HCT116 (cell line): ENCODE data around the gene PRPF6. TPM values are rescaled to one million over a fixed set of nuclear protein-coding genes. Genes with fewer than 3 reads are reported as not detected.

Experiments
- ATAC-seq: fragments of 200-7000 bp; cut with Tn5 transposase; 2 replicates; pipeline ENCODE4 v1.9.1; 2020; ENCODE audit warnings: mild to moderate bottlenecking, moderate library complexity
- BruUV-seq: library from RNA; stranded (reverse); fragments of 400-500 nt; replicated peaks from 2 replicates; lab custom pipeline; 2021; lab: Mats Ljungman, UMichigan
- CTCF ChIA-PET: fragments of 300-600 bp; sonication (Branson Sonifier 250); formaldehyde crosslinking; loops from one replicate; lab custom pipeline; 2021; ENCODE audit warnings: antibody characterized with exemption; lab: Charles Lee
- POLR2A ChIA-PET: fragments of 300-600, 350-600 bp; sonication (Branson Sonifier 250); formaldehyde crosslinking; loops from one replicate; lab custom pipeline; 2021; ENCODE audit warnings: antibody characterized with exemption; lab: Charles Lee
- RAD21 ChIA-PET, 2 experiments: fragments of 300-600 bp; sonication (Branson Sonifier 250); formaldehyde crosslinking; loops; one replicate each; lab custom pipeline; 2023; ENCODE audit warnings: low total read pairs in 2 of 2; ENCODE audit not compliant: uncharacterized antibody in 2 of 2, unreplicated experiment in 2 of 2, low non-redundant PET in 1 of 2; lab: Charles Lee
- DNase-seq: peaks from one replicate; pipeline ENCODE4 v3.0.0-alpha.2; 2010; ENCODE audit warnings: low read depth, low spot score
- H2AFZ ChIP-seq: fragments of 200-600 bp; shearing (Covaris generic), sonication (generic); 2 replicates; pipeline ENCODE4 v1.6.1; 2017; ENCODE audit warnings: low read depth, mixed run types, mixed read lengths, antibody characterized with exemption, low read length; ENCODE audit not compliant: poor library complexity, severe bottlenecking
- H3K27ac ChIP-seq: 2 replicates; pipeline ENCODE4 v1.5.1; 2012; ENCODE audit warnings: low read depth, low read length
- H3K27me3 ChIP-seq: fragments of 200-600 bp; sonication (generic); 2 replicates; pipeline ENCODE4 v1.6.1; 2016; ENCODE audit warnings: mixed run types, low read length, mixed read lengths; ENCODE audit not compliant: insufficient read depth
- H3K36me3 ChIP-seq, 2 experiments: fragments of 200-500 bp in 1 of 2; fragments of 200-600 bp in 1 of 2; sonication (Bioruptor generic) in 1 of 2; sonication (generic) in 1 of 2; 2 replicates each; pipeline versions ENCODE4 v1.5.1 to v1.6.1; 2014 to 2016; ENCODE audit warnings: low read length in 2 of 2, inconsistent platforms in 1 of 2, mixed read lengths in 1 of 2, mixed run types in 1 of 2; ENCODE audit not compliant: insufficient read depth in 2 of 2, control insufficient read depth in 1 of 2
- H3K4me1 ChIP-seq, 2 experiments: fragments of 200-600 bp in 1 of 2; sonication (generic) in 1 of 2; 2 replicates each; pipeline versions ENCODE4 v1.5.1 to v1.6.1; 2012 to 2017; ENCODE audit warnings: low read length in 2 of 2, inconsistent platforms in 1 of 2, mild to moderate bottlenecking in 1 of 2, mixed read lengths in 1 of 2, mixed run types in 1 of 2, moderate library complexity in 1 of 2; ENCODE audit not compliant: insufficient read depth in 2 of 2, control insufficient read depth in 1 of 2
- H3K4me2 ChIP-seq: fragments of 200-600 bp; sonication (generic); 2 replicates; pipeline ENCODE4 v1.6.1; 2017; ENCODE audit warnings: mixed run types, low read length, mixed read lengths
- H3K4me3 ChIP-seq, 2 experiments: fragments of 200-600 bp in 1 of 2; sonication (generic) in 1 of 2; replicated peaks in 1 of 2; 2 replicates each; pipeline ENCODE4 v1.5.1; 2011 to 2016; ENCODE audit warnings: low read length in 2 of 2, control low read depth in 1 of 2, low read depth in 1 of 2, mild to moderate bottlenecking in 1 of 2, mixed read lengths in 1 of 2, mixed run types in 1 of 2
- H3K79me2 ChIP-seq: fragments of 200-600 bp; sonication (generic); 2 replicates; pipeline ENCODE4 v1.6.1; 2017; ENCODE audit warnings: mild to moderate bottlenecking, mixed run types, low read length, moderate library complexity, mixed read lengths; ENCODE audit not compliant: insufficient read depth
- H3K9ac ChIP-seq: fragments of 200-600 bp; sonication (generic); 2 replicates; pipeline ENCODE4 v1.6.1; 2016; ENCODE audit warnings: low read length, mixed read lengths
- H3K9me2 ChIP-seq: fragments of 200-600 bp; sonication (generic), shearing (Covaris generic); 2 replicates; pipeline ENCODE4 v1.6.1; 2017; ENCODE audit warnings: mixed run types, mild to moderate bottlenecking, moderate library complexity; ENCODE audit not compliant: insufficient read depth
- H3K9me3 ChIP-seq, 2 experiments: fragments of 200-500 bp in 1 of 2; fragments of 200-600 bp in 1 of 2; sonication (Bioruptor generic) in 1 of 2; sonication (generic) in 1 of 2; 2 replicates each; pipeline ENCODE4 v1.6.1; 2014 to 2017; ENCODE audit warnings: low read length in 2 of 2, mixed read lengths in 2 of 2, inconsistent platforms in 1 of 2, low read depth in 1 of 2, mild to moderate bottlenecking in 1 of 2, mixed run types in 1 of 2, moderate library complexity in 1 of 2; ENCODE audit not compliant: control insufficient read depth in 1 of 2, insufficient read depth in 1 of 2
- H4K20me1 ChIP-seq: fragments of 200-600 bp; sonication (generic), shearing (Covaris generic); 2 replicates; pipeline ENCODE4 v1.6.1; 2017; ENCODE audit warnings: mixed run types, mild to moderate bottlenecking, moderate library complexity; ENCODE audit not compliant: insufficient read depth
- FOSL1 ChIP-seq: IDR thresholded peaks from 2 replicates; pipeline ENCODE4 v1.6.1; 2012; ENCODE audit warnings: low read depth
- POLR2AphosphoS5 ChIP-seq: IDR thresholded peaks from 2 replicates; pipeline ENCODE4 v1.6.1; 2011; ENCODE audit warnings: mild to moderate bottlenecking, low read depth, low read length, moderate library complexity
- REST ChIP-seq: IDR thresholded peaks from 2 replicates; pipeline ENCODE4 v1.6.1; 2012; ENCODE audit warnings: low read depth
- SIN3A ChIP-seq: IDR thresholded peaks from 2 replicates; pipeline ENCODE4 v1.6.1; 2012; ENCODE audit warnings: low read depth
- SP1 ChIP-seq: IDR thresholded peaks from 2 replicates; pipeline ENCODE4 v1.6.1; 2012; ENCODE audit warnings: low read depth
- SRF ChIP-seq: IDR thresholded peaks from 2 replicates; pipeline ENCODE4 v1.6.1; 2012; ENCODE audit warnings: low read depth
- ZFX ChIP-seq: fragments of 450-650 bp; IDR thresholded peaks from 2 replicates; pipeline ENCODE4 v1.6.1; 2017
- intact Hi-C: fragments of 100-400 bp; cut with micrococcal nuclease; formaldehyde crosslinking; loops from 2 replicates; pipeline ENCODE4 v1.10.0; 2022
- microRNA counts: library from miRNA; unstranded; fragments of <30 nt; microRNA quantifications from one replicate; lab custom pipeline; 2015
- microRNA-seq: library from miRNA; unstranded; fragments of <30 nt; microRNA quantifications from one replicate; pipeline ENCODE4, GENCODE V29; 2016; ENCODE audit warnings: borderline number of aligned reads
- total RNA-seq: library from RNA; stranded (reverse); gene quantifications from one replicate; pipeline ENCODE4 v1.2.1, GENCODE V29; 2021; ENCODE audit not compliant: unreplicated experiment

Gene PRPF6
- total RNA-seq, 1 experiment from 2014 or later: 74.9 TPM

DNA sequence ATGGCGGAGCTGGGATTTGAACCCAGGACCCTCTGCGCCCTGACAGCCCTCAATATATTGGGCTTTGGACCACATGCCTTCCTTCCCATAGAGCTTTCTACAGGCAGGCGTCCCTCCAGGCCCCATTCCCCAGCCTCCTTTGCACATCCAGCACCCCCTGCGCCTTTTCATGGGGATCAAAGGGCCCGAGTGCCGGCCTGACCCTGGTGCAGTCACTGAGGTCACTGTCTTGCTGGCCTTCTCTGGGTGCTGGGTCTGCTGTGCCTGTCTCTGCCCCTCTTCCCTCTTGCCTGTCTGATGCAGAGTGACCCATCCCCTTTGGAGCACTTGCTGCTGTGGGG, 100.7 kb downstream of the PRPF6 start (continued):
- TF ChIP-seq REST: no peak
- TF ChIP-seq, all 23 proteins: peak for 0

- no peak for TF ChIP-seq FOSL1
- TF ChIP-seq SIN3A: no peak
- TF ChIP-seq SP1: no peak
- TF ChIP-seq POLR2AphosphoS5: no peak
- no peak for TF ChIP-seq ZFX
- no peak for TF ChIP-seq SRF
- Histone ChIP-seq H3K9ac (no peak overlapping the region), H3K4me3 (no peak overlapping the region), H3K4me2 (no peak overlapping the region), H3K27ac (no peak overlapping the region), H3K79me2 (peaks cover 9% of the 10 kb centered on the region; the same call in 1 of the 2 replicates), H3K9me3 (no peaks in the 10 kb centered on the region; a peak in 1 of 4 replicates), H3K27me3 (no peaks in the 10 kb centered on the region), H4K20me1 (no peaks in the 10 kb centered on the region), H2AFZ (no peak overlapping the region), H3K36me3 (no peaks in the 10 kb centered on the region), H3K9me2 (no peaks in the 10 kb centered on the region), H3K4me1 (peaks cover 14 to 21% of the 10 kb centered on the region in 2 experiments)
- RAD21 ChIA-PET: no interaction called here
- BruUV-seq: no TSS peak
- CTCF ChIA-PET: no interaction called here
- POLR2A ChIA-PET: no interaction called here
- intact Hi-C loops: no loop called here
- ATAC-seq (no peak), DNase-seq (no peak)
Observed at GRCh38 chr20:64082126-64082731, 101.3 kb downstream of the PRPF6 start.

MicroRNAs within 50 kb of the gene (microRNA counts, 767-probe panel; counts per million panel counts)
- microRNA hsa-miR-1914-5p (lab: Ali Mortazavi, UCI): not detected
- not detected for microRNA hsa-miR-647 (lab: Ali Mortazavi, UCI)

Small RNA genes lying within 50 kb of the gene (microRNA-seq; reads per million reads assigned to microRNA genes)
- gene MIR1914 (7.7 reads per million, percentile 21 among the genes with 10 or more reads in this experiment), gene MIR647 (not detected), gene MIR6813 (5.6 reads per million, percentile 13 among the genes with 10 or more reads in this experiment)

Other genes starting within 250 kb of the PRPF6 start
- 27.4 TPM for gene LIME1, start 244.5 kb upstream of the PRPF6 start, total RNA-seq
- 121 TPM for gene SLC2A4RG, start 241.4 kb upstream of the PRPF6 start, total RNA-seq
- gene ZBTB46, start 149.9 kb upstream of the PRPF6 start, total RNA-seq: 10.7 TPM
- gene ABHD16B, start 119.6 kb upstream of the PRPF6 start, total RNA-seq: not detected
- gene TPD52L2, start 115.9 kb upstream of the PRPF6 start, total RNA-seq: 149 TPM
- gene DNAJC5, start 86.0 kb upstream of the PRPF6 start, total RNA-seq: 38.3 TPM
- 54.2 TPM for gene UCKL1, start 24.7 kb upstream of the PRPF6 start, total RNA-seq
- 10.3 TPM for gene ZNF512B, start 11.2 kb upstream of the PRPF6 start, total RNA-seq
- gene SAMD10, start 1.5 kb upstream of the PRPF6 start, total RNA-seq: 4.2 TPM
- gene C20orf204, start 55.0 kb downstream of the PRPF6 start, total RNA-seq: 2.5 TPM
- gene SOX18, start 68.5 kb downstream of the PRPF6 start, total RNA-seq: 3.3 TPM
- 29.7 TPM for gene TCEA2, start 82.1 kb downstream of the PRPF6 start, total RNA-seq
- gene RGS19, start 98.4 kb downstream of the PRPF6 start, total RNA-seq: 21.4 TPM
- gene OPRL1, start 99.0 kb downstream of the PRPF6 start, total RNA-seq: 1.6 TPM
- not detected for gene LKAAEAR1, start 103.3 kb downstream of the PRPF6 start, total RNA-seq
- not detected for gene NPBWR2, start 126.4 kb downstream of the PRPF6 start, total RNA-seq
- 7.1 TPM for gene MYT1, start 183.3 kb downstream of the PRPF6 start, total RNA-seq